Activated CD4-positive, alpha-beta T cell treated with anti-CD3 and anti-CD28 coated beads, Interleukin-2, amount 50 U/mL, for 1 hour (primary cell): Measurements from ENCODE around the gene MYO1H.

Experiments
- DNase-seq: peaks from one replicate; pipeline ENCODE4 v3.0.0-alpha.2; 2020

Gene MYO1H

GRCh38 chr12:109476807-109477184 lies 129.1 kb downstream of the MYO1H start:
- DNase-seq, result no peak

DNA sequence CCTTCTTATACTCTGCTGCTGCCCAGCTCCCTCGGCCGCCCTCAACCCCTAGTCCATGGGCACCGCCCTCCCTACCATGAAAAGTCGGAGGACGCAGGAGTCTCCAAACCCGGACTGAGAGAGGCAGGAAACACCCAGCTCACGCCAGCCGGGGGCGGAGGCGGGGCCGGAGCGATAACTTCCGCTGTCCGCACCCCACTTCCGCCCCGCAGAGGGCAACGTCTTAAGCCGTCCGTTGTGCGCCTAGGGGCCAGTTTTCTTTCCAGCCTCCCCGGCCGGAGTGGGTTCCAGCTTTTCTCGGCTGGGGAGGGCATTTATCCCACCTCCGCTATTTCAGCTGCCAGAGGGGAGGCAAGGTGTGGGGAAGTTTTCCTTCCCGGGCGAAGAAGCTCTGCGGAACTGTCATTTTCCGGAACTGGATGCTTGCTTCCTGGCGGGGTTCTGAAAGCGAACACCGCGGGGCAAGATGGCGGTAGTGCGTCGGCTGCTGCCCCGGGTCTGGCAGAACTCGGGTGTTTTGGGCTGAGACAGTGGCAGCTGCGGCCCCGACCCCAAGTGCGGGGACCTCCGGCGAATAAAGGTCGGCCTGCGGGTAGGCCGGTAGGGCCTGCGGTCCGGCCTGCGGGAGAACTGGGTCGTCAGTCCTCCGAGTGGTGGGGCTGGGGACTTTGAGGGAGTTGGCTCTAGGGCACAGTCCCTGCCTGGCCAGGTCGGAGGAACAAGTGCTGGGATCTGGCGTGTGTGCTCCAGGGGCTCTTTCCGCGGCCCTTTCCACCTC lies 129.7 kb downstream of the MYO1H start, which contains the start of the genes KCTD10 and UBE3B:
TSS of gene KCTD10 (minus strand) at position 116 of the 778 bp plus-strand sequence. CDS start at position 78, 38 bp downstream.
TSS of gene UBE3B (plus strand) at position 450 of the 778 bp plus-strand sequence. CDS start 5,918 bp downstream, outside the sequence.
- DNase-seq, result peak; percentile 84

DNA sequence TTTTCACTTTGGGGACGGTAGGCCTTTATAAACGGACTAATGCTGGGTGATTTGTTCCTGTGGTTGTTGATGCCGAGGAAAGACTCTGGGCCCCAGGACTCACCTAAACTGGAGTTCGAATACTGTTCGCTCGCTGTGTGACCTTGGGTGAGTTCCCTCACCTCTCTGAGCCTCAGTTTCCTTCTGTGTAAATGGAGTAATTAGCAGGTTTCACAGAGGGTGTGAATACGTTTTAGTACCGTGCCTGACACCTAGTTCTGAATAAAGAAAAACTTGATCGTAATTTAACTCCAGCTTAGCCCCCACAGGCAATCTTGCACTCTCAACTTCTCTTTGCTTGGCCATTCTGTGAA lies 130.2 kb downstream of the MYO1H start:
- no peak for DNase-seq

DNA sequence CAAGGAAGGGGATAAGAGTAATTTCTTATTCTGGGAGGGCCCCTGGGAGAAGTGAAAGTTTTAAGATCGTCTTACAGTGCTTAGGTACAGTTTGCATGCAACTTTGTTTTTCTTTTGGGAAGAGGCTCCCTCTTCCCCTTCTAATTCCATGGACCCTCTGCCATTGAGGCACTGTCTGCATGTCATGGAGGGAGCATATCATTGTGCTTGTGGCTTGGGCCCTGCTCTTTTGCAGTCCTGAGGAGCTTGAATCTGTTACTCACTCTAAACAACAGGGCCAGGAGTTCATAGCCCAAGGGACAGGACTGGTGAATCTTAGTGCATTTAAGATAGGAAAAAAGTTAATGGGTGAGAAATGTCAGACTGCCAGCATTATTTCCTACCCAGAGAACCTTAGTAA lies 132.1 kb downstream of the MYO1H start:
- no peak for DNase-seq

- DNase-seq, result no peak
Observed at GRCh38 chr12:109480356-109480755, 132.7 kb downstream of the MYO1H start.

DNA sequence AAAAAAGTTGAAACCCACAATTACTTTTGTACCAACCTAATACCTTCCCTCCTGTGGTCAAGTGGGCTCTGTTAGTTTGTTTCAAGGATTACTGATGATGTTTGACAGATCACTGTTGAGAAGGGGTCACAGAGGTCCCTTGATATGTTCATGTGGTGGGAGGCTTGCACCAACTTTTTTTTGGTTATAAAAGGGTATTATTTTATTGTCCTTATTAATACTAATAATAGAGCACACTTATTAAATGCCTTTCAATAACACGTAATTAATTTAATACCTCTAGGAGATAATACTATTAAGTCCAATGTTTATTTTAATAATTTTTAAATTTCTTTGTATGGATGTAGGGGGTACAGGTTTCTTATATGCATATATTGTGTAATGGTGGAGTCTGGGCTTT lies 134.2 kb downstream of the MYO1H start:
- no peak for DNase-seq

- DNase-seq, result no peak
Observed at GRCh38 chr12:109482491-109482890, 134.8 kb downstream of the MYO1H start.

- DNase-seq, result no peak
Observed at GRCh38 chr12:109482894-109483293, 135.2 kb downstream of the MYO1H start.

DNA sequence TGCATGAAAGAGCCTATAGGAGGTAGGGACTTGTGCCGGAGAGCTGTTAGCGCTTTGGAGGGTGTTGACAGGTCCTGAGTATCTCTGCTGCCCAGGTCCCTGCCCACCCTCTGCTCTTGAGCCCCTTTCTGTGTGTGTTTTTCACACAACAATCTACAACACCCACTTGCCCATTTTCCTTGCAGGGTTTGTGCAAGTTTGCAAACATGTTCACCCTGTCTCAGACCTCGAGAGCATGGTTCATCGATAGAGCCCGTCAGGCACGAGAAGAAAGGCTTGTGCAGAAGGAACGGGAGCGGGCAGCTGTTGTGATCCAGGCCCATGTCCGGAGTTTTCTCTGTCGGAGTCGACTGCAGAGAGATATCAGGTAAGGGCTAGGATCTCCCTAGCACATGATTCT lies 135.6 kb downstream of the MYO1H start:
- DNase-seq, result no peak

DNA sequence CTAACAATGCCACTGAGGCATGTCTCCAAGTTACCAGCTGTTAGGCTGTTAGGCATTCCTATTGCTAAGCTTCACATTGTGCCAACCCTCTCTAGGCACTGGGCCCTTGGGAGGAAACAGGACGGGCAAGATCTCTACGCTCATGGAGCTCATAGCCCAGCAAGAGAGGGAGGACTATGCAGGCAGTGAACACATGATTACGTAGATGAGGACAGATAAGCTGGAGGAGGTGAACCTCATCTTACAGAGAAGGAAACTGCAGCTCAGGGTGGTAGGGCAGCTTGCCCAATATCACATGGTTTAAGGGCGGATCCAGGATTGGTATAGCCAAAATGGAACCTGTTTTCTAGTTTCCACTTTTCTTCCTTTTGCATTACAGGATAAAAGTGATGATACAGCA lies 137.5 kb downstream of the MYO1H start:
- no peak for DNase-seq

GRCh38 chr12:109487181-109488050 lies 139.7 kb downstream of the MYO1H start:
- DNase-seq, result no peak

- DNase-seq, result no peak
Observed at GRCh38 chr12:109488051-109488665, 140.5 kb downstream of the MYO1H start.

DNA sequence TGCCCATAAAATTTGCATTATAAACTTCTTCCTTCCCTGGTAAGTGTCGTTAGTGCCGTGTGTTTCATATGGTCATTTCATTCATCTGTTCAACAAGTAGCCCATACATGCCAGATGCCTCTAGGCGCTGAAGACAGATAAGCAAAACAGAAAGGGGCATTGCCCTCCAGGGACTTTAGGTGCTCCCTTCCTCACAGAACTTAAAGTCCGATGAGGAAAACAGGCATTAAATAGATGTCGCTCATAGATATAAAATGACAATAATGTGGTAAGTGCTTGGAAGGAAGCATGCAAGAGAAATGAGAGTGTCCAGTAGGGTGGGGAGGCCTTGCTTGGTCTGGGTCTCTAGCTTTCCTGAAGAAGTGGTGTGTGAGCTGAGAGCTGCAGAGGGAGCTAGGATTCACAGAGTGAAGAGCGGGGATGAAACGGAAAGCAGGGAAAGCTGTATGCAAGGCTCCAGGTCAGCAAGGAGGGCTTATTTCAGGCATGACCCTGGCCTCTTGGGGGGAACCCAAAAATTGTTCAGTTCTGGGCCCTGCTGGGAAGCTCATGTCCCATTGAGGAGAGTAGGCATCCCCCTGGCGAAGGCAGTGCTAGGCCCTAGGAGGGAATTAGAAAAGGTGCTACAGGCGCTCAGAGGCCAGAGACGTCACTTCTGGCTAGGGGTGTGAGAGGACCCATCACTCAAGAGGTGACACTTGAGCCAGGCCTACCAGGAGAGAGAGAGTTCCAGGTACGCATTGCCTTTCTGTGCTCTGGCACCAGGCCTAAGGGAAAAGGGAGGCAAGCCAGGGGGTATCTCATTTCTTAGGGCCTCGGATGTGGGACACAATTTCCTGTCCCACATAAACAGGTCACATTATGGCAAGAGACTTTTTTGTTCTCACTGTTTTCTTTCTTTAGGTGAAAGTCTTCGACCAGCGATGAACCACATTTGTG lies 141.6 kb downstream of the MYO1H start:
- DNase-seq, result no peak

DNA sequence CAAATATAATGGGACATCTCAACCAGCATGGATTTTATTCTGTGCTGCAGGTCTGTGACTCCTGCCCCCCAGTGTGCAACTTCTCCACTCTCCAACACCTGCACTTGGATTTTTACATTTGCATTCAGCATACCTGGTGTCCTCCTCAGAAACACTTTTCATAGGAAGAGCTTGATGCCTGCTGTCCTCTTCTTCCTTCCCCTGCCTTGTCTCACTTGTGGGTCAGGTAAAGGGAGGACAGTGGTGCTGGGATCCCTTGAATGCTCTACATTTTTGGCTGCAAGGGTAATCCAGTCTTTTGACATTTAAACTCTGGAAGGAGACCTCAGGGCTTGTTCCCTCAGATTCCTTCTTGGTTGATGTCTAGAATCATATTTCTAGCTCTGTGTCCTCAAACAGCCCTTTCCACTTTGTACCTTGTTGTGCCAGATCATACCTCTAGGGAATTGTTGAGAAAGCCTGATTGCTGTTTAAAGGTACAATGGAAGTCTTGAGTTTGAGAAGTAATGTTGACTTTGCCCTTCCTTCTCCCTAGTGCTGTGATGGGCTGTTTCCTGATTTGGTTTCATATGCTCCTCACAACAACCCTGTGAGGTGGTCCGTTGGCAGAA lies 142.4 kb downstream of the MYO1H start:
- DNase-seq, result no peak

- DNase-seq, result no peak
Observed at GRCh38 chr12:109491671-109492070, 144.0 kb downstream of the MYO1H start.

DNA sequence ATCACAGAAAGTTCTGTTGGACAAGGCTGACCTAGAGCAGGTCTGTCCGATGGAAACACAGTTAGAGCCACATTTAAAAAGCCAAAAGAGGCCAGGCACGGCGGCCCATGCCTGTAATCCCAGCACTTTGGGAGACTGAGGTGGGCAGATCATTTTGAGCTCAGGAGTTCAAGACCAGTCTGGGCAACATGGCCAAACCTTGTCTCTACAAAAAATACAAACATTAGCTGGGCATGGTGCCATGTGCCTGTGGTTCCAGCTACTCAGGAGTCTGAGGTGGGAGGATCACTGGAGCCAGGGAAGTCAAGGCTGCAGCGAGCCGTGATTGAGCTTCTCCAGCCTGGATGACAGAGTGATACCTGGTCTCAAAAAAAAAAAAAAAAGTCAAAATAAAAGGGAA lies 144.7 kb downstream of the MYO1H start:
- DNase-seq, result no peak

DNA sequence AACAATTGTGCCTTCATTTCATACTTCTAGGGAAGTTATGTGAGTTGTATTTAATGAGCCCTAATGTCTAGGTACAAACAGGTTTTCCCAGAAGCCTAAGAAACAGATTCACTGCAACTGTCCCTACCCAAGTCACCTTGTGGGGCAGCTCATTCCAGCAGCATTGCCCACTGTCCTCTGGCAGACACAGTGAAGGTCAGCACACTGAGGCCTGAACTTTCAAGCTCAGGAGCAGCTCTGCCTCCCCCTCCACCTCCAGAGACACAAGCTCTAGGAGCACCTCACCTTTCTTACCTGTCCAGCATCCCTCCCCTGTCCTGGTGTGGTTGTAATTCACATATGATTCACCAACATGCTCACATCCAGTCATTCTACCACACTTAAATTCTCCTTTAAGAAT lies 145.4 kb downstream of the MYO1H start:
- no peak for DNase-seq

DNA sequence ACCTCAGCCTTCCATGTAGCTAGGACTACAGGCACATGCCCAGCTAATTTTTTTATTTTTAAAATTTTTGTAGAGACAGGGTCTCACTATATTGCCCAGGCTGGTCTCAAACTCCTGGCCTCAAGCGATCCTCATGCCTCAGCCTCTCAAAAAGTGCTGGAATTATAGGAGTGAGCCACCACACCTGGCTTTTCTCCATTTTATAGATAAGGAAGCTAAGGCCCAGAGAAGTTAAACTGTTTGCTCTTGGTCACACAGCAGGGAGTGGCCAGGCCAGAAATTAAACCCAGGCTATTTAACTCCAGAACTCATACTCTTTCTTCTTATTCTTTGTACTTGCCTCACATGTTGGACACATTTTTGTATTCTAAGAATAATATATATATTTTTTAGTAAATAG lies 146.2 kb downstream of the MYO1H start:
- DNase-seq, result no peak

DNA sequence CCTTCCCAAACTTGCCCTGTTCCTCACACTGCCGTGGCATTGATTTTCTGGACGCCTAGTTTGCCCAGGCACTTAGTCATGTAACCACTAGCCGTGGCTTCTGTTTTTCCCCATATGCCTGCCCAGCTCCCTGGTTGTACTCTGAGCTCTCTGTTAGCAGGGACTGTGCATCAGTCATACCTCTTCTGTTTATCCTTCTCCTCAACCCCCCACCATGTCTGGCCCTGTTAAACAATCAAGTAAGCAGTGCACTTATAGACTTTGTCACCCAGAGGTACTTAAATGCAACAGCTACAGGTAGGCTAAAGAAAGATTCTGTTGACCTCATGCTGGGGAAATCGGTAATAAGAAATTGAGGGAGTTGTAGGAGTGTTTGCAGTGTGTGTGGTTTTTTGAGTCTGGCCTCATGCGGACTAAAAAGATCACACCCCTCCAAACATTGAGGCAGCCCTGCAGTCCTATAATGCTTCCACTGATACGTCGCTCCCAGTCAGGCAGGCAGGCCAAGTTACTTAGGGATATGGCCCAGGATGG lies 146.7 kb downstream of the MYO1H start:
- DNase-seq, result no peak

DNA sequence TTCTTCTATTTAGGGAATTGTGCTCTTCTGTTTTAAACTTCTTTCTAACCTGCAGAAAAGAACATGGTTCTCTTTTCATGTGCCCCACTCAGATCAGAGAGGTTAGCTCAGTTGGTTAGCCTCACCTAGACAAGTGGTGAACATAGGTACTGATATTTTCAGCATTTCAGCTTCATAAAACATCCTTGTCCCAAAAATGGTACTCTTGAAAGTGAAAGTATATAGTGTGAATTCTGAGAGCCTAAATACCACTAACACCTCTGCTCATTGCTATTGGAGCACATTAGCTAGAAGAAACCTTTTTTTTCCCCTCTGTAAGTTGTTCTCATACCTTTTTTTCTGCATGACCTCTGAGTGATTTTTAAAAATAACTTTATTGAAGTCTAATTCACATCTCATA lies 147.3 kb downstream of the MYO1H start:
- DNase-seq, result no peak

DNA sequence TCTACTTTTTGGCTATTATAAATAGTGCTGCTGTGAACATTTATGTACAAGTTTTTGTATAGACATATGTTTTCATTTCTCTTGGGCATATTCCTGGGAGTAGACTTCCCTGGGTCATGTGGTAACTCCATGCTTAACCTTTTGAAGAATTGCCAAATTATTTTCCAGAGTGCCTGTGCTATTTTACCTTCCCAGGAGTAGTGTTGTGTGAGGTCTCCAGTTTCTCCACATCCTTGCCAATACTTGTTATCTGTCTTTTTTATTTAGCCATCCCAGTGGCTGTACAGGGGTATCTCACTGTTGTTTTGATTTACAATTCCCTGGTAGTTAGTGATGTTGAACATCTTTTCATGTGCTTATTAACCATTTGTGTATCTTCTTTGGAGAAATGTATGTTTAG lies 148.6 kb downstream of the MYO1H start:
- DNase-seq, result no peak

GRCh38 chr12:109497675-109498074 lies 150.0 kb downstream of the MYO1H start:
- DNase-seq, result no peak
